22Rv1 (cell line): Measurements from ENCODE around the gene CDK13.
"Not testable (repeated sequence)": the region's sequence is repeated elsewhere in the genome, so short reads cannot be mapped to it uniquely, and the experiment has no call there.

Source experiments
- H3K27ac ChIP-seq: fragments of 450-650 bp; 2 replicates; pipeline ENCODE4 v1.5.1; 2017
- ZFX ChIP-seq: fragments of 450-650 bp; IDR thresholded peaks from 2 replicates; pipeline ENCODE4 v1.6.1; 2017; ENCODE audit warnings: antibody characterized with exemption, borderline replicate concordance
- TF ChIP-seq, protein P1 (sequence below): fragments of 450-650 bp; IDR thresholded peaks from 2 replicates; pipeline ENCODE4 v1.5.1; 2017; ENCODE audit warnings: mild to moderate bottlenecking

Gene CDK13

DNA sequence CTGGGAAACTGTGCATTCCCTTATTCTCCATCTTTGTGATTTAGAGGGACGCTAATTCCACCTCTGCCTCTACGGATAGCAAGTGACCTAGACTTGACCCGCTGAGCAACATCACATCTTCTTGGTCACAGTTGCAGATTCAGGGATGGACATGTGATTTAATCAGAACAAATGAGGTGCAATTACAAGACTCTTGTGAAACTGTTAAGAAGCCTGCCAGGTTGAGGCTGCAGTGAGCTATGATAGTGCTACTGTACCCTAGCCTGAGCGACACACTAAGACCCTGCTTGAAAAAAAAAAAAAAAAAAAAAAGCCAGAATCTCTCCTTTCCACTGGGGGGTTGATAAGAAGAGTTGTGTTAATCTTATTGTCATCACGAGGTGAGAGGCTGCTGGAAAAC lies 170.0 kb downstream of the CDK13 start:
- TF ChIP-seq, protein P1, sequence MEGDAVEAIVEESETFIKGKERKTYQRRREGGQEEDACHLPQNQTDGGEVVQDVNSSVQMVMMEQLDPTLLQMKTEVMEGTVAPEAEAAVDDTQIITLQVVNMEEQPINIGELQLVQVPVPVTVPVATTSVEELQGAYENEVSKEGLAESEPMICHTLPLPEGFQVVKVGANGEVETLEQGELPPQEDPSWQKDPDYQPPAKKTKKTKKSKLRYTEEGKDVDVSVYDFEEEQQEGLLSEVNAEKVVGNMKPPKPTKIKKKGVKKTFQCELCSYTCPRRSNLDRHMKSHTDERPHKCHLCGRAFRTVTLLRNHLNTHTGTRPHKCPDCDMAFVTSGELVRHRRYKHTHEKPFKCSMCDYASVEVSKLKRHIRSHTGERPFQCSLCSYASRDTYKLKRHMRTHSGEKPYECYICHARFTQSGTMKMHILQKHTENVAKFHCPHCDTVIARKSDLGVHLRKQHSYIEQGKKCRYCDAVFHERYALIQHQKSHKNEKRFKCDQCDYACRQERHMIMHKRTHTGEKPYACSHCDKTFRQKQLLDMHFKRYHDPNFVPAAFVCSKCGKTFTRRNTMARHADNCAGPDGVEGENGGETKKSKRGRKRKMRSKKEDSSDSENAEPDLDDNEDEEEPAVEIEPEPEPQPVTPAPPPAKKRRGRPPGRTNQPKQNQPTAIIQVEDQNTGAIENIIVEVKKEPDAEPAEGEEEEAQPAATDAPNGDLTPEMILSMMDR: no peak
- TF ChIP-seq ZFX: no peak
- H3K27ac ChIP-seq: no peak overlapping the region

DNA sequence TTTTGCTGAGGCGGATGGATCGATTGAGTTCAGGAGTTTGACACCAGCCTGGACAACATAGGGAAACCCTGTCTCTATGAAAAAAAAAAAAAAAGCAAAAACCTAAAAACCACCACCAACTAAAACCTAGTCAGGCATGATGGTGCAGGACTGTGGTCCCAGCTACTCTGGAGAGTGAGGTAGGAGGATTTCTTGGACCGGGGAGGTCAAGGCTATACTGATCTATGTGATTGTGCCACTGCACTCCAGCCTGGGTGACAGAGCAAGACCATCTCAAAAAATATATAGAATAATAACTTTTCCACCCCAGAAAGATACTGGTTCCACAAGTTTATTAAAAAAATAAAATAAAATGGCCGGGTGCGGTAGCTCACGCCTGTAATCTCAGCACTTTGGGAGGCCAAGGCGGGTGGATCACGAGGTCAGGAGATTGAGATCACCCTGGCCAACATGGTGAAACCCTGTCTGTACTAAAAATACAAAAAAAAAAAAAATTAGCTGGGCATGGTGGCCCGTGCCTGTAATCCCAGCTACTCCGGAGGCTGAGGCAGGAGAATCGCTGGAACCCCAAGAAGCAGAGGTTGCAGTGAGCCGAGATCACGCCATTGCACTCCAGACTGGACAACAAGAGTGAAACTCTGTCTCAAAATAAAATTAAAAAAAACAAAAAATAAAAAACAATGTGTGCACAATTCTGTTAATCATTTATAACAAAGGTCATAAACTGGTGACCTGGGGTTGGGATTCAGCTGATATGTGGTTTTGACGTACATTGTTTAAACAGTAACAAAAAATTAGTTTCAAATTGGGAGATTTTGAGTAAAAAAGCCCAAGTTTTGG lies 172.3 kb downstream of the CDK13 start:
- H3K27ac ChIP-seq: not testable (repeated sequence)

DNA sequence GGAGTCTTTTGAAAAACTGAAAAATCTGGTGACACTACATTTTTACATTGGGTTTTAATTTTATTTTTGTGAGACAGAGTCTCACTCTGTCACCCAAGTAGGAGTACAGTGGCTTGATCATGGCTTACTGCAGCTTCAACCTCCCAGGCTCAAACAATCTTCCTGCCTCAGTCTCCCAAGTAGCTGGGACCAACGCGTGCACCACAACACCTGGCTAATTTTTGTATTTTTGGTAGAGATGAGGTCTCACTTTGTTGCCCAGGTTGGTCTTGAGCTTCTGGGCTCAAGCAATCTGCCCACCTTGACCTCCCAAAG lies 172.8 kb downstream of the CDK13 start:
- H3K27ac ChIP-seq: no peak overlapping the region
- TF ChIP-seq, protein P1: no peak
- TF ChIP-seq ZFX: no peak

DNA sequence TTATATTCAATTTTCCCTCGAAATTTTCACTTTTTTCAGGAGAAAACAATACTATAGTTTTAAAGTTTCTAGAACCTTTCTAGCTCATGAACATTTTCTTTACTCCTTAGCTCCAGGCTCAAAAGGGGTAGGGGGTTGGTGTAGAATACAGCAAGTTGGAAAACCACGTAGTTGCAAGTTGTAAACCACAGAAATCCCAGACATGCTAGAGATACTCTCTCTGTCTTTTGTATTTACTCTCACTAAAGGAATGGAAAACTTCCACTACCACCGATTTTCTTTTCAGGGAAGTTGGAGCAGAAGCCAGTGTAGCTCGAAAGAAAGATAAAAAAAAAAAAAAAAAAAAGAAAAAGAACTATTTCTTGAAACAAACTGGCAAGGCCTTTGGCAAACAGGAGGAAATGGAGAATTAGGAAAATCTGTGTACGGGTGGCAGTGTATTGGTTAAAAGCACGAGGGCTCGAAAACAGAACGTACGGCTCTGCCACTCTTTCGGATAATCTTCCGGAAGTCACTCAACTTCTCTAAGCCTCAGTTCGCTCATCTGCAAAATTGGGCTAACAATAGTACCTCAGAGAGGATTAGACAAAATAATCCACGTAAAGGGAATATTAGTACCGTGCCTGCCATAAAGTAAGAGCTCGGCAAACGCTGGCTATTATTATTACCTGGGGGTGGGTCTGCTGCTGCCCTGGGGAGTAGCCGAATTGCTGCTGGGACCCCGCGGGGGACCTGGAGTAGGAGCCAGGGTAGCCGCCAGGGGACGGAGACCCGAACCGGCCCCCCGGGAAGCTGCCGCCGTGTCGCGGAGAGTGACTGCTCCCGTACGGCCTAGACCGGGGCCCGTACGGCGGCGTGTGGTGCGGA lies 183.7 kb downstream of the CDK13 start:
- TF ChIP-seq, protein P1: no peak
- no peak for TF ChIP-seq ZFX
- H3K27ac ChIP-seq: peak overlapping the region; percentile 81

DNA sequence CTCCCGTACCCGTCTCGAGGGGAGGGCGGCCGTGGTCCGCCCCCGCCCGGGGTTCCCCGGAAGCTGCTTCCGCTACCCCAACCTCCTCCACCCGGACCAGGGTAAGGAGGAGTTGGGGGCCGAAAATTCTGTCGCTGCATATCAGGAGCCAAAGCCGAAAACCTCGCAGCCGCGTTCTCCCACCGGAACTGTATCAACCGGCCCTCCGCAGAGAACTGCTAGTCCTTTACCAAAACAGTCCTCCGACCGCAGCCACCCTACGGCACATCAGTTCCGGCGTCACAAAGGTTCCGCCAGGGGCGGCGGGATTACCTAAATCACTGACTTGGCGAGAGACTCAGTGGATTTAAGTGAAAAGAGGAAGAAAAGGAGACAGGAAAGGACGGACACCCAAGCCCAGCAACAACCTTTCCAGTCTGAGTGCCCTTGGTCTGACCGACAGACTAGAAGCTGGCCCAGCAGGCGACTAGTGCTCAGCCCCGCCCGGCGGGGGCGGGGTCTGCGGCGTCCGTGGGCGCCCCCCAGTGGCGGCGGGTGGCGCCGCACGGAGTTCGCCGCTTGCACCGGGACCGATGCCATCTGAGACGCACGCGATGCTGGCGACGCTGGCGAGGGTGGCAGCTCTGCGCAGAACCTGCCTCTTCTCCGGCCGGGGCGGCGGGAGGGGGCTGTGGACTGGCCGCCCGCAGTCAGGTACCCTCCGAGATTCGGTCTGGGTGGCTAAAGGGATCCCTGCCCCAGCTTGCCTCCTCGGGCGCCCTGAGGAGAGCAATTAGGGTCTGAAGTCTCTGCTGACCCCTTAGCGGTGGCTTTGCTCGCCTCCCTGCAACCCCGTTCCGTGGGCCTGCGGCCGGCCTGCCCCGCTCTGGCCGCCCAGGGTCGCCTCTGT lies 184.6 kb downstream of the CDK13 start, which contains the start of the genes MPLKIP and SUGCT:
Gene MPLKIP (minus strand): TSS at position 195 of the 889 bp plus-strand sequence. CDS start 55 bp downstream, at position 140.
Gene SUGCT (plus strand): TSS at position 578 of the 889 bp plus-strand sequence.
- peak within 1 kb of the TSS; percentile 81 for H3K27ac ChIP-seq
- 0 out of 2 replicates have a peak, but pooled peaks have one; percentile 80 for TF ChIP-seq ZFX
- TF ChIP-seq, protein P1: peak; percentile 100

DNA sequence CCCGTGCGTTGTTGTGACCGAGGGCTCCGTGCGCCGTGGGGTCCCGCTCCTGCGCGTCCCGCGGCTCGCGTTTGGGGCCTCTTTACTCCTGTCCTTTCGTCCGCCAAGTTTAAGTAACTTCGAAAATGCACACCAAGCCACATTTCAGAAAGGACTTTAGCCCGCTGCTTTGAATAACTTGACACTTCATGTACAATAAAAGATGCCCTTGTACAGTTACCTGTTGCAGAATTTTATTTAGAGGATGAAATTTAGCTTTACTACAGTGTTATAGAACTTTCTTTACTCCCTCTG lies 185.2 kb downstream of the CDK13 start:
- H3K27ac ChIP-seq: peak overlapping the region; percentile 81; the same call in 1 of the 2 replicates
- TF ChIP-seq, protein P1: no peak
- no peak for TF ChIP-seq ZFX

DNA sequence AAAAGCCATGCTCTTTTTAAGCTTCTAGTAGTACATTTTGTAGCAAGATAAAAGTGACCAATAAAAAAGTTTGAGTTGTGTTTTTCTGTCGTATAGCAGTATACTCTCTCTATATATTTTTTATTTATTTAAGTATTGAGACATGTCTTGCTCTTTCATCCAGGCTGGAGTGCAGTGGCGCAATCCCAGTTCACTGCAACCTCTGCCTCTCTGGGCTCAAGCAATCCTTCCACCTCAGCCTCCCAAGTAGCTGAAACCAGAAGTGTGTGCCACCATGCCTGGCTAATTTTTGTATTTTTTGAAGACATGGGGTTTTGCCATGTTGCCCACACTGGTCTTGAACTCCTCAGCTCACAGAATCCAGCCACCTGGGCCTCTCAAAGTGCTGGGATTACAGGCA lies 187.5 kb downstream of the CDK13 start:
- TF ChIP-seq, protein P1: no peak
- no peak for TF ChIP-seq ZFX

More for the DNA sequence above, 187.5 kb downstream of the CDK13 start:
- no peak overlapping the region for H3K27ac ChIP-seq
